ENCODE data around the gene GSDME.
A peak's percentile ranks its signal among the peaks of the same experiment; 100 is the strongest.

Gene GSDME

GRCh38 chr7:24769014-24769830 is 12.0 kb upstream of the GSDME start:
- DNase-seq (ENCODE audit: insufficient read length) (no peak), FAIRE-seq (peak; percentile 36)
- TF ChIP-seq TAF1 (IDR thresholded peaks at IDR 0.05; ENCODE audit: borderline replicate concordance, low read depth, low read length) (no peak), POLR2AphosphoS5 (IDR thresholded peaks at IDR 0.05; ENCODE audit: low read depth, low read length) (no peak), POLR2A (IDR thresholded peaks at IDR 0.05; ENCODE audit: low read depth, low read length) (no peak)

- TF ChIP-seq POLR2A (IDR thresholded peaks at IDR 0.05; ENCODE audit: low read depth, low read length) (no peak), TAF1 (IDR thresholded peaks at IDR 0.05; ENCODE audit: borderline replicate concordance, low read depth, low read length) (no peak), POLR2AphosphoS5 (IDR thresholded peaks at IDR 0.05; ENCODE audit: low read depth, low read length) (no peak)
- DNase-seq (ENCODE audit: insufficient read length) (no peak), FAIRE-seq (no peak)
Observed at GRCh38 chr7:24767878-24768569, 10.8 kb upstream of the GSDME start.

- no peak for TF ChIP-seq POLR2AphosphoS5 (IDR thresholded peaks at IDR 0.05; ENCODE audit: low read depth, low read length)
- DNase-seq (ENCODE audit: insufficient read length) = no peak
- no peak for FAIRE-seq
Observed at GRCh38 chr7:24764972-24765744, 7.9 kb upstream of the GSDME start.

GRCh38 chr7:24764011-24764410 is 6.7 kb upstream of the GSDME start:
- FAIRE-seq = no peak
- TF ChIP-seq POLR2A (IDR thresholded peaks at IDR 0.05; ENCODE audit: low read depth, low read length) (no peak), POLR2AphosphoS5 (IDR thresholded peaks at IDR 0.05; ENCODE audit: low read depth, low read length) (no peak), TAF1 (IDR thresholded peaks at IDR 0.05; ENCODE audit: borderline replicate concordance, low read depth, low read length) (no peak)
- DNase-seq (ENCODE audit: insufficient read length) = no peak

GRCh38 chr7:24763303-24763901 is 6.1 kb upstream of the GSDME start:
- no peak for DNase-seq (ENCODE audit: insufficient read length)
- no peak for TF ChIP-seq POLR2A (IDR thresholded peaks at IDR 0.05; ENCODE audit: low read depth, low read length)
- TF ChIP-seq POLR2AphosphoS5 (IDR thresholded peaks at IDR 0.05; ENCODE audit: low read depth, low read length) = no peak
- TF ChIP-seq TAF1 (IDR thresholded peaks at IDR 0.05; ENCODE audit: borderline replicate concordance, low read depth, low read length) = no peak
- no peak for FAIRE-seq

GRCh38 chr7:24762771-24763170 is 5.5 kb upstream of the GSDME start:
- TF ChIP-seq POLR2AphosphoS5 (IDR thresholded peaks at IDR 0.05; ENCODE audit: low read depth, low read length) = no peak
- TF ChIP-seq TAF1 (IDR thresholded peaks at IDR 0.05; ENCODE audit: borderline replicate concordance, low read depth, low read length) = no peak
- TF ChIP-seq POLR2A (IDR thresholded peaks at IDR 0.05; ENCODE audit: low read depth, low read length) = no peak
- FAIRE-seq (no peak), DNase-seq (ENCODE audit: insufficient read length) (no peak)

- DNase-seq (ENCODE audit: insufficient read length) (no peak), FAIRE-seq (no peak)
- TF ChIP-seq TAF1 (IDR thresholded peaks at IDR 0.05; ENCODE audit: borderline replicate concordance, low read depth, low read length) = no peak
- TF ChIP-seq POLR2A (IDR thresholded peaks at IDR 0.05; ENCODE audit: low read depth, low read length) = no peak
- no peak for TF ChIP-seq POLR2AphosphoS5 (IDR thresholded peaks at IDR 0.05; ENCODE audit: low read depth, low read length)
Observed at GRCh38 chr7:24760968-24761367, 3.7 kb upstream of the GSDME start.

- DNase-seq (ENCODE audit: insufficient read length) (no peak), FAIRE-seq (no peak)
- no peak for TF ChIP-seq POLR2A (IDR thresholded peaks at IDR 0.05; ENCODE audit: low read depth, low read length)
- 0 out of 2 replicates have a peak, but pooled peaks have one; percentile 37 for TF ChIP-seq POLR2AphosphoS5 (IDR thresholded peaks at IDR 0.05; ENCODE audit: low read depth, low read length)
- no peak for TF ChIP-seq TAF1 (IDR thresholded peaks at IDR 0.05; ENCODE audit: borderline replicate concordance, low read depth, low read length)
Observed at GRCh38 chr7:24756545-24757352, 515 bp downstream of the GSDME start.

GRCh38 chr7:24755541-24756407 is 1.5 kb downstream of the GSDME start:
- DNase-seq (ENCODE audit: insufficient read length) (peak; percentile 37), FAIRE-seq (peak; percentile 95)
- TF ChIP-seq TAF1 (IDR thresholded peaks at IDR 0.05; ENCODE audit: borderline replicate concordance, low read depth, low read length) (0 out of 2 replicates have a peak, but pooled peaks have one; percentile 12), POLR2A (IDR thresholded peaks at IDR 0.05; ENCODE audit: low read depth, low read length) (peak; percentile 60; the same call in 1 of the 2 replicates), POLR2AphosphoS5 (IDR thresholded peaks at IDR 0.05; ENCODE audit: low read depth, low read length) (no peak; the same call in none of the 2 replicates)
